Measurements from ENCODE around the gene DENND6B. TPM values are rescaled to one million over a fixed set of nuclear protein-coding genes. Genes with fewer than 3 reads are reported as not detected.
A peak's percentile ranks its signal among the peaks of the same experiment; 100 is the strongest.

Gene DENND6B
- total and polyA plus RNA-seq, 2 experiments from 2014 or later, result 0.71 to 1.3 TPM

- TF ChIP-seq, protein P1, sequence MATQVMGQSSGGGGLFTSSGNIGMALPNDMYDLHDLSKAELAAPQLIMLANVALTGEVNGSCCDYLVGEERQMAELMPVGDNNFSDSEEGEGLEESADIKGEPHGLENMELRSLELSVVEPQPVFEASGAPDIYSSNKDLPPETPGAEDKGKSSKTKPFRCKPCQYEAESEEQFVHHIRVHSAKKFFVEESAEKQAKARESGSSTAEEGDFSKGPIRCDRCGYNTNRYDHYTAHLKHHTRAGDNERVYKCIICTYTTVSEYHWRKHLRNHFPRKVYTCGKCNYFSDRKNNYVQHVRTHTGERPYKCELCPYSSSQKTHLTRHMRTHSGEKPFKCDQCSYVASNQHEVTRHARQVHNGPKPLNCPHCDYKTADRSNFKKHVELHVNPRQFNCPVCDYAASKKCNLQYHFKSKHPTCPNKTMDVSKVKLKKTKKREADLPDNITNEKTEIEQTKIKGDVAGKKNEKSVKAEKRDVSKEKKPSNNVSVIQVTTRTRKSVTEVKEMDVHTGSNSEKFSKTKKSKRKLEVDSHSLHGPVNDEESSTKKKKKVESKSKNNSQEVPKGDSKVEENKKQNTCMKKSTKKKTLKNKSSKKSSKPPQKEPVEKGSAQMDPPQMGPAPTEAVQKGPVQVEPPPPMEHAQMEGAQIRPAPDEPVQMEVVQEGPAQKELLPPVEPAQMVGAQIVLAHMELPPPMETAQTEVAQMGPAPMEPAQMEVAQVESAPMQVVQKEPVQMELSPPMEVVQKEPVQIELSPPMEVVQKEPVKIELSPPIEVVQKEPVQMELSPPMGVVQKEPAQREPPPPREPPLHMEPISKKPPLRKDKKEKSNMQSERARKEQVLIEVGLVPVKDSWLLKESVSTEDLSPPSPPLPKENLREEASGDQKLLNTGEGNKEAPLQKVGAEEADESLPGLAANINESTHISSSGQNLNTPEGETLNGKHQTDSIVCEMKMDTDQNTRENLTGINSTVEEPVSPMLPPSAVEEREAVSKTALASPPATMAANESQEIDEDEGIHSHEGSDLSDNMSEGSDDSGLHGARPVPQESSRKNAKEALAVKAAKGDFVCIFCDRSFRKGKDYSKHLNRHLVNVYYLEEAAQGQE (IDR thresholded peaks at IDR 0.05; ENCODE audit: unreplicated experiment), result no peak
- no peak for TF ChIP-seq STAT1 (IDR thresholded peaks at IDR 0.05; ENCODE audit: unreplicated experiment)
- TF ChIP-seq ZNF331 (CRISPR knock-in tag; IDR thresholded peaks at IDR 0.05; ENCODE audit: low read depth), result no peak
- TF ChIP-seq, protein P2, sequence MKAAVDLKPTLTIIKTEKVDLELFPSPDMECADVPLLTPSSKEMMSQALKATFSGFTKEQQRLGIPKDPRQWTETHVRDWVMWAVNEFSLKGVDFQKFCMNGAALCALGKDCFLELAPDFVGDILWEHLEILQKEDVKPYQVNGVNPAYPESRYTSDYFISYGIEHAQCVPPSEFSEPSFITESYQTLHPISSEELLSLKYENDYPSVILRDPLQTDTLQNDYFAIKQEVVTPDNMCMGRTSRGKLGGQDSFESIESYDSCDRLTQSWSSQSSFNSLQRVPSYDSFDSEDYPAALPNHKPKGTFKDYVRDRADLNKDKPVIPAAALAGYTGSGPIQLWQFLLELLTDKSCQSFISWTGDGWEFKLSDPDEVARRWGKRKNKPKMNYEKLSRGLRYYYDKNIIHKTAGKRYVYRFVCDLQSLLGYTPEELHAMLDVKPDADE (IDR thresholded peaks at IDR 0.05), result no peak
- no peak for TF ChIP-seq NANOG (IDR thresholded peaks at IDR 0.05; ENCODE audit: borderline replicate concordance)
- TF ChIP-seq CTCF (conservative IDR thresholded peaks at IDR 0.05; ENCODE audit: low read depth in 2 of 2), result no peak
- no peak for TF ChIP-seq POLR2AphosphoS5 (IDR thresholded peaks at IDR 0.05; ENCODE audit: low read depth)
- TF ChIP-seq EZH2phosphoT487 (IDR thresholded peaks at IDR 0.05; ENCODE audit: unreplicated experiment), result no peak
- TF ChIP-seq CREB1 (CRISPR knock-in tag; IDR thresholded peaks at IDR 0.05; ENCODE audit: low read depth), result no peak
- no peak for TF ChIP-seq EZH2 (IDR thresholded peaks at IDR 0.05; ENCODE audit: low read depth, unreplicated experiment)
These were observed 21.4 kb downstream of the DENND6B start (continued) for GRCh38 chr22:50305393-50305922.

DNA sequence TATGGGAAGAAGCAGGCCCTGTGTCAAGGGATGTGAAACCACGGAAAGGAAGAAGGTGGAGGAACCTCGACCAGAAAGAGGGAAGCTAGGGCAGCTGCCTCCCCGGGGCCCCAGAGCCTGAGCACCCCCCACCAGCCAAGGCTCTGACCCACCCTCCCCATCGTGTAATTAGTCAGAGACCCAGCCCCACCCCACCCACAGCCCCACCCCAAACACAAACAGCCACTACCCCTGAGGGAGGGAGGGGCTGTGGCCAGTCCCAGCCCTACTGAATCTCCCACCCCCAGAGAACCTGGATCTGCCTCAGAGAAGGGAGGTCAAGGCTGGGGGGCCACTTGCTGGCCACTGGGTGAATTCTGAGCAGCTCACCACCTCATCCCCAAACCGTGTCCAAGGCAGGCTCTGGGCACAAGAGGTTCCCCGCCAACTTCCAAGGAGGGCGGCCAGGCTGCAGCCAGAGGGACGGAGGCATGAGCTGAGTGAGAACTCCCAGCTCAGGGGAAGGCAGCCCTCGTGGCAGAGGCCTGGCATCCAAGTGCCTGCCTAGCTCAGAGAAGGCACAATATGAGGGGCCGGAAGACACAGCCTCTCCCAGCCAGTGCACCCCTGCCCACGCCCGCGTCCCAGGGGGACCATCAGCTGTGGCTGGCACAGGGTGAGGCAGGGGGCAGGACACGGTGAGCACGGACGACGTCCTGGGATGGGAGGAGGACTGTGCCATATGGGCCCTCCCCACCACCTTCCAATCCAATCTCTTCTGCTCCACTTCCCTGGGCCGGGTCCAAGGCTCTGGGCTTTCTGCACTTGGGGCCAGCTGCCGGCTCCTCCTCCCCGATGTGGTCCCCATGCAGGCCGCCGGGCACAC lies 22.1 kb downstream of the DENND6B start:
- Histone ChIP-seq H3K79me2 (replicated peaks; ENCODE audit: insufficient read depth) (no peaks in the 10 kb centered on the region), H4K20me1 (replicated peaks; ENCODE audit: insufficient read depth) (peaks cover 5% of the 10 kb centered on the region)
- TF ChIP-seq POLR2AphosphoS5 (IDR thresholded peaks at IDR 0.05; ENCODE audit: low read depth) (no peak), ZNF114 (CRISPR knock-in tag; IDR thresholded peaks at IDR 0.05) (no peak), ZNF331 (CRISPR knock-in tag; IDR thresholded peaks at IDR 0.05; ENCODE audit: low read depth) (no peak), JUNB (IDR thresholded peaks at IDR 0.05; ENCODE audit: unreplicated experiment) (no peak)
- TF ChIP-seq, protein P2 (IDR thresholded peaks at IDR 0.05), result no peak
- TF ChIP-seq, protein P1 (IDR thresholded peaks at IDR 0.05; ENCODE audit: unreplicated experiment), result no peak

More for the DNA sequence above, 22.1 kb downstream of the DENND6B start:
- H3K4me3 ChIP-seq, result no peak overlapping the region
- no peaks in the 10 kb centered on the region for H3K9me2 ChIP-seq (ENCODE audit: insufficient read depth)
- H3K36me3 ChIP-seq (ENCODE audit: insufficient read depth), result no peaks in the 10 kb centered on the region
- ATAC-seq (no peak), DNase-seq (ENCODE audit: low spot score) (no peak)
- no peak overlapping the region for H3K4me2 ChIP-seq
- peaks cover 11% of the 10 kb centered on the region for H3K27me3 ChIP-seq (ENCODE audit: insufficient read depth)
- H2AFZ ChIP-seq, result no peak overlapping the region
- H3K27ac ChIP-seq (ENCODE audit: low read depth), result no peak overlapping the region
- H3K4me3 Mint-ChIP-seq, result no peak overlapping the region
- H3F3A ChIP-seq (replicated peaks; ENCODE audit: low read depth), result 0 out of 2 replicates have a peak, but pooled peaks cover 6% of the 10 kb centered on the region
- H3K4me1 Mint-ChIP-seq, result peaks cover 20% of the 10 kb centered on the region
- H3K36me3 Mint-ChIP-seq (ENCODE audit: low read depth), result no peaks in the 10 kb centered on the region
- H3K9me3 Mint-ChIP-seq, result no peaks in the 10 kb centered on the region
- H3K4me1 ChIP-seq (ENCODE audit: insufficient read depth), result peaks cover 19% of the 10 kb centered on the region; the same call in 1 of the 2 replicates
- H3K27ac Mint-ChIP-seq, result 0 out of 2 replicates have a peak overlapping the region, but pooled peaks have one; percentile 62
- peaks cover 26% of the 10 kb centered on the region for H3K27me3 Mint-ChIP-seq (ENCODE audit: insufficient read depth, low read depth, poor library complexity)

All from GM23338 (cell line).